ENCODE results near the gene ANP32E. TPM values are rescaled to one million over a fixed set of nuclear protein-coding genes. Genes with fewer than 3 reads are reported as not detected.
"Not testable (repeated sequence)": the region's sequence is repeated elsewhere in the genome, so short reads cannot be mapped to it uniquely, and the experiment has no call there.

The ANP32E gene
- polyA plus RNA-seq, 3 donors: 4.6 to 26.6 (median 20.4) TPM

- H3K4me2 ChIP-seq (replicated peaks; ENCODE audit: extremely low read depth, low read length, poor library complexity, severe bottlenecking): no peak overlapping the region
- no peaks in the 10 kb centered on the region for H3K27me3 Mint-ChIP-seq (ENCODE audit: low read depth in 3 of 3)
- peaks cover 6% of the 10 kb centered on the region in 2 donors for H3K4me1 ChIP-seq (ENCODE audit: control insufficient read depth in 1 of 2, insufficient read depth in 2 of 2, low read length in 2 of 2)
- peaks cover 37 to 63% of the 10 kb centered on the region in 2 donors for H3K36me3 Mint-ChIP-seq
- H3K27ac Mint-ChIP-seq: peak overlapping the region in 1 of 7 donors; percentile 30
- H3K4me3 ChIP-seq (replicated peaks in 1 of 3; ENCODE audit: low read depth in 2 of 3, low read length in 3 of 3): no peak overlapping the region
- peaks cover 0 to 2% (median 0%) of the 10 kb centered on the region in 7 donors for H3K9me3 Mint-ChIP-seq
- no peak overlapping the region for H2AFZ ChIP-seq (ENCODE audit: insufficient read depth, low read depth, low read length, poor library complexity, severe bottlenecking)
- intact Hi-C loops (cut with micrococcal nuclease): no loop called here
- no peak overlapping the region for H3K4me3 Mint-ChIP-seq
- 100% methylated on average over 1 of the region's 2 CpGs for WGBS (ENCODE audit: insufficient coverage)
- peak in 1 of 3 donors; percentile 16 for DNase-seq
- H3K9ac ChIP-seq (ENCODE audit: insufficient read depth, low read length, poor library complexity, severe bottlenecking): no peak overlapping the region
- H3K36me3 ChIP-seq (replicated peaks in 1 of 2; ENCODE audit: control insufficient read depth in 1 of 2, insufficient read depth in 2 of 2, low read length in 2 of 2): peaks cover 30 to 42% of the 10 kb centered on the region in 2 donors
- H3K27me3 ChIP-seq (ENCODE audit: control insufficient read depth in 2 of 2, insufficient read depth in 2 of 2, low read length in 2 of 2): no peaks in the 10 kb centered on the region
- H4K20me1 ChIP-seq (ENCODE audit: insufficient read depth, low read length): no peaks in the 10 kb centered on the region
- H3K4me1 Mint-ChIP-seq: peaks cover 11% of the 10 kb centered on the region
- no peak overlapping the region for H3K27ac ChIP-seq (ENCODE audit: low read depth in 1 of 2, low read length in 2 of 2)
- H3K79me2 ChIP-seq (ENCODE audit: insufficient read depth, low read length): peaks cover 18% of the 10 kb centered on the region
- TF ChIP-seq CTCF (IDR thresholded peaks at IDR 0.05): peak; percentile 60
- no peaks in the 10 kb centered on the region for H3K9me3 ChIP-seq (replicated peaks in 1 of 2; ENCODE audit: control insufficient read depth in 1 of 2, insufficient read depth in 1 of 2, low read length in 2 of 2)
Observed at GRCh38 chr1:150221552-150221951, 14.4 kb downstream of the ANP32E start.

GRCh38 chr1:150215855-150216254 is 20.1 kb downstream of the ANP32E start:
- H3K4me2 ChIP-seq (replicated peaks; ENCODE audit: extremely low read depth, low read length, poor library complexity, severe bottlenecking); H3K9me3 ChIP-seq (replicated peaks in 1 of 2; ENCODE audit: control insufficient read depth in 1 of 2, insufficient read depth in 1 of 2, low read length in 2 of 2); H3K4me3 ChIP-seq (replicated peaks in 1 of 3; ENCODE audit: low read depth in 2 of 3, low read length in 3 of 3); H3K27me3 ChIP-seq (ENCODE audit: control insufficient read depth in 2 of 2, insufficient read depth in 2 of 2, low read length in 2 of 2); H3K79me2 ChIP-seq (ENCODE audit: insufficient read depth, low read length); H3K27ac ChIP-seq (ENCODE audit: low read depth in 1 of 2, low read length in 2 of 2); H3K9me3 Mint-ChIP-seq; intact Hi-C loops (cut with micrococcal nuclease); H3K27ac Mint-ChIP-seq; H3K9ac ChIP-seq (ENCODE audit: insufficient read depth, low read length, poor library complexity, severe bottlenecking); H4K20me1 ChIP-seq (ENCODE audit: insufficient read depth, low read length); H3K27me3 Mint-ChIP-seq (ENCODE audit: low read depth in 3 of 3); H2AFZ ChIP-seq (ENCODE audit: insufficient read depth, low read depth, low read length, poor library complexity, severe bottlenecking); H3K4me3 Mint-ChIP-seq; DNase-seq: not testable (repeated sequence)
- peaks cover 15 to 30% of the 10 kb centered on the region in 2 donors for H3K36me3 Mint-ChIP-seq
- H3K36me3 ChIP-seq (replicated peaks in 1 of 2; ENCODE audit: control insufficient read depth in 1 of 2, insufficient read depth in 2 of 2, low read length in 2 of 2): peaks cover 8 to 20% of the 10 kb centered on the region in 2 donors
- H3K4me1 ChIP-seq (ENCODE audit: control insufficient read depth in 1 of 2, insufficient read depth in 2 of 2, low read length in 2 of 2): peaks cover 10 to 13% of the 10 kb centered on the region in 2 donors
- WGBS (ENCODE audit: insufficient coverage): 100% methylated on average over 1 of the region's 6 CpGs
- peaks cover 17% of the 10 kb centered on the region for H3K4me1 Mint-ChIP-seq

GRCh38 chr1:150214099-150214756 is 21.7 kb downstream of the ANP32E start:
- Histone ChIP-seq H3K4me2 (replicated peaks; ENCODE audit: extremely low read depth, low read length, poor library complexity, severe bottlenecking) (peak overlapping the region; percentile 78), H3K9ac (ENCODE audit: insufficient read depth, low read length, poor library complexity, severe bottlenecking) (peak overlapping the region; percentile 73), H3K4me1 (ENCODE audit: control insufficient read depth in 1 of 2, insufficient read depth in 2 of 2, low read length in 2 of 2) (peaks cover 10 to 13% of the 10 kb centered on the region in 2 donors), H3K4me3 (replicated peaks in 1 of 3; ENCODE audit: low read depth in 2 of 3, low read length in 3 of 3) (peak overlapping the region; percentile 49 to 82 (median 75)), H2AFZ (ENCODE audit: insufficient read depth, low read depth, low read length, poor library complexity, severe bottlenecking) (peak overlapping the region; percentile 80), H3K27ac (ENCODE audit: low read depth in 1 of 2, low read length in 2 of 2) (peak overlapping the region; percentile 53 to 87)
- H3K9me3 ChIP-seq (replicated peaks in 1 of 2; ENCODE audit: control insufficient read depth in 1 of 2, insufficient read depth in 1 of 2, low read length in 2 of 2); intact Hi-C loops (cut with micrococcal nuclease); H3K9me3 Mint-ChIP-seq; H3K79me2 ChIP-seq (ENCODE audit: insufficient read depth, low read length); DNase-seq; H3K36me3 ChIP-seq (replicated peaks in 1 of 2; ENCODE audit: control insufficient read depth in 1 of 2, insufficient read depth in 2 of 2, low read length in 2 of 2); H3K27me3 ChIP-seq (ENCODE audit: control insufficient read depth in 2 of 2, insufficient read depth in 2 of 2, low read length in 2 of 2); H4K20me1 ChIP-seq (ENCODE audit: insufficient read depth, low read length); H3K27me3 Mint-ChIP-seq (ENCODE audit: low read depth in 3 of 3): not testable (repeated sequence)
- Mint-ChIP-seq H3K4me3 (peak overlapping the region; percentile 82 to 88), H3K4me1 (peaks cover 17% of the 10 kb centered on the region), H3K27ac (peak overlapping the region; percentile 92 to 96 (median 95)), H3K36me3 (peaks cover 7 to 14% of the 10 kb centered on the region in 2 donors)
- WGBS (ENCODE audit: insufficient coverage): no CpG with 5 or more reads among the region's 18 CpGs

Measured in CD14-positive monocyte (primary cell).